ENCODE measurements around the gene KRTAP12-4. TPM values are rescaled to one million over a fixed set of nuclear protein-coding genes. Genes with fewer than 3 reads are reported as not detected.

KRTAP12-4 gene
- total and polyA plus RNA-seq, 9 of the 15 experiments (the other 6 are each of a cell fraction or from before 2014, with no cell fraction given): not detected

DNA sequence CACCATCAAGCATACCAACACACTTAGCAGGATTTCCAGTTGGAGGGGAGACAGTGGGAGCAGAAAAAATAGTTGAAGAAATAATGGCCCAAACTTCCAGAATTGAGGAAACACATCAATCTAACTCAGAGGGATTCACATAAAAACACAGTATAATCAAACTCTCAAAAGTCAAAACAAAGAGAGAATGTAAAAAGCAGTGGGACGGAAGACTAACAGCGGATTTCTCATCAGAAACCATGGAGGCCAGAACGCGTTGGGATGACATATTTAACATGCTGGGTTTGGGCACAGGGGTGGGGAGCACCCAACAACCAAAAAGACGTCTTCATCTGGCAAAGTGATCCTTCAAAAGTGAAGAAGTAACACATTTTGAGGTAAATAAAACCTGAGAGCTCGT lies 34.6 kb downstream of the KRTAP12-4 start:
- no peak for TF ChIP-seq ZNF589 (CRISPR knock-in tag; IDR thresholded peaks at IDR 0.05; ENCODE audit: low read depth)
- no peak for TF ChIP-seq COPS2 (conservative IDR thresholded peaks at IDR 0.05)
- no peak for TF ChIP-seq NR2F6 (CRISPR knock-in tag; IDR thresholded peaks at IDR 0.05)
- peak; percentile 51; the same call in 1 of the 2 replicates for TF ChIP-seq CBX5 (IDR thresholded peaks at IDR 0.05; ENCODE audit: borderline replicate concordance, low read depth)
- peak in 1 of 2 experiments; percentile 26; a peak in 1 of 3 replicates for TF ChIP-seq CBX3 (IDR thresholded peaks at IDR 0.05; ENCODE audit: borderline replicate concordance in 1 of 2, low read length in 2 of 2)
- TF ChIP-seq TRIM28 (IDR thresholded peaks at IDR 0.05): peak; percentile 82; the same call in 1 of the 2 replicates
- BruUV-seq (replicated peaks): no TSS peak
- no peaks in the 10 kb centered on the region for H3K9me1 ChIP-seq (ENCODE audit: control insufficient read depth, insufficient read depth, low read length)
- no peaks in the 10 kb centered on the region for H3K9me3 ChIP-seq (replicated peaks; ENCODE audit: control insufficient read depth, insufficient read depth, low read depth, low read length)
- ATAC-seq: no peak
- H3K27ac ChIP-seq (ENCODE audit: extremely low read depth, low read depth, low read length): no peak overlapping the region
- CTCF ChIA-PET (ENCODE audit: low intra/inter-chr PET ratio): no interaction called here
- intact Hi-C loops (cut with micrococcal nuclease): no loop called here
- no peak overlapping the region for H2AFZ ChIP-seq (ENCODE audit: low read depth, low read length)
- H4K20me1 ChIP-seq (replicated peaks; ENCODE audit: control insufficient read depth, insufficient read depth, low read length): no peaks in the 10 kb centered on the region
- peaks cover 4 to 23% of the 10 kb centered on the region in 2 experiments; a peak in 3 of 5 replicates for H3K27me3 ChIP-seq (ENCODE audit: control insufficient read depth in 2 of 2, insufficient read depth in 2 of 2, low read length in 2 of 2)
- WGBS (ENCODE audit: insufficient coverage, low coverage, missing lambda C conversion rate): under 1% methylated on average over 6 of the region's 6 CpGs
- no peak overlapping the region for H3K4me2 ChIP-seq (ENCODE audit: insufficient read depth, low read length)
- H3K79me2 ChIP-seq (ENCODE audit: control insufficient read depth, insufficient read depth, low read length): no peaks in the 10 kb centered on the region
- no peak for DNase-seq (ENCODE audit: extremely low read depth in 1 of 4, low spot score in 3 of 4)
- in situ Hi-C loops (cut with MboI): no loop called here
- H3K9ac ChIP-seq (ENCODE audit: insufficient read depth in 1 of 2, low read depth in 2 of 2, low read length in 2 of 2): no peak overlapping the region
- H3K36me3 ChIP-seq (ENCODE audit: control insufficient read depth, insufficient read depth, low read length): no peaks in the 10 kb centered on the region
- peaks cover 0 to 4% of the 10 kb centered on the region in 2 experiments; a peak in 2 of 5 replicates for H3K4me1 ChIP-seq (replicated peaks in 1 of 2; ENCODE audit: control insufficient read depth in 2 of 2, insufficient read depth in 2 of 2, low read length in 2 of 2)
- no peak overlapping the region for H3K4me3 ChIP-seq
- POLR2A ChIA-PET: interaction anchor here (1.5 kb wide), 1 partner anchor 26 kb away, joined by 5 read pairs; no protein-coding TSS in a partner anchor
- no peak for FAIRE-seq

DNA sequence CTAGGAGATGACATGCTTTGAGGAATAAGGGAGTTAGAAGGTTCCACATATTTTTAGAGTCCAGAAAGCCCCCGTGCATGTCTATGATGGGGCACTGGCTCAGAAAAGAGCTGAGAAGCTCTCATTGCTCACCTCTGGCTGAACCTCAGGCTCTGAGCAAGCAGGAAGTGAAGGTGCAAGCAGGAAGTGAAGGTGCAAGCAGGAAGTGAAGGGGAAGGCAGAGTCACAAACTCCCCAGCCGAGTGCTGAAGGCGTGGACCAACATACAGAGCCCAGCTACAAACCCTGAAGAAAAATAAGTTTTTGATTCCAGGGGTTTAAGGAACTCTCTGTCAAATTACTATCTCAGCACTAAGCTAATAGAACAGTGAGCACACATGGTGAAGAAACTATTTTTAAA lies 35.5 kb downstream of the KRTAP12-4 start:
- Histone ChIP-seq H3K36me3 (ENCODE audit: control insufficient read depth, insufficient read depth, low read length) (no peaks in the 10 kb centered on the region), H4K20me1 (replicated peaks; ENCODE audit: control insufficient read depth, insufficient read depth, low read length) (no peaks in the 10 kb centered on the region), H2AFZ (ENCODE audit: low read depth, low read length) (no peak overlapping the region), H3K4me1 (replicated peaks in 1 of 2; ENCODE audit: control insufficient read depth in 2 of 2, insufficient read depth in 2 of 2, low read length in 2 of 2) (peaks cover 0 to 8% of the 10 kb centered on the region in 2 experiments; a peak in 2 of 5 replicates), H3K4me2 (ENCODE audit: insufficient read depth, low read length) (no peak overlapping the region), H3K27me3 (ENCODE audit: control insufficient read depth in 2 of 2, insufficient read depth in 2 of 2, low read length in 2 of 2) (peaks cover 14 to 33% of the 10 kb centered on the region in 2 experiments; a peak in 4 of 5 replicates), H3K9me1 (ENCODE audit: control insufficient read depth, insufficient read depth, low read length) (peaks cover 3% of the 10 kb centered on the region), H3K4me3 (no peak overlapping the region), H3K9me3 (replicated peaks; ENCODE audit: control insufficient read depth, insufficient read depth, low read depth, low read length) (no peaks in the 10 kb centered on the region), H3K27ac (ENCODE audit: extremely low read depth, low read depth, low read length) (no peak overlapping the region), H3K9ac (ENCODE audit: insufficient read depth in 1 of 2, low read depth in 2 of 2, low read length in 2 of 2) (no peak overlapping the region), H3K79me2 (ENCODE audit: control insufficient read depth, insufficient read depth, low read length) (no peaks in the 10 kb centered on the region)
- 0% methylated on average over 3 of the region's 3 CpGs for WGBS (ENCODE audit: insufficient coverage, low coverage, missing lambda C conversion rate)
- DNase-seq (ENCODE audit: extremely low read depth in 1 of 4, low spot score in 3 of 4) (no peak), FAIRE-seq (no peak), ATAC-seq (no peak)
- in situ Hi-C loops (cut with MboI): no loop called here
- no TSS peak for BruUV-seq (replicated peaks)
- TF ChIP-seq ELF1 (tag; IDR thresholded peaks at IDR 0.05): 0 out of 2 replicates have a peak, but pooled peaks have one; percentile 27
- TF ChIP-seq, protein P1, sequence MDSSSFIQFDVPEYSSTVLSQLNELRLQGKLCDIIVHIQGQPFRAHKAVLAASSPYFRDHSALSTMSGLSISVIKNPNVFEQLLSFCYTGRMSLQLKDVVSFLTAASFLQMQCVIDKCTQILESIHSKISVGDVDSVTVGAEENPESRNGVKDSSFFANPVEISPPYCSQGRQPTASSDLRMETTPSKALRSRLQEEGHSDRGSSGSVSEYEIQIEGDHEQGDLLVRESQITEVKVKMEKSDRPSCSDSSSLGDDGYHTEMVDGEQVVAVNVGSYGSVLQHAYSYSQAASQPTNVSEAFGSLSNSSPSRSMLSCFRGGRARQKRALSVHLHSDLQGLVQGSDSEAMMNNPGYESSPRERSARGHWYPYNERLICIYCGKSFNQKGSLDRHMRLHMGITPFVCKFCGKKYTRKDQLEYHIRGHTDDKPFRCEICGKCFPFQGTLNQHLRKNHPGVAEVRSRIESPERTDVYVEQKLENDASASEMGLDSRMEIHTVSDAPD (CRISPR knock-in tag; IDR thresholded peaks at IDR 0.05): no peak
- ChIA-PET CTCF (ENCODE audit: low intra/inter-chr PET ratio) (no interaction called here), POLR2A (interaction anchor here (1.5 kb wide), 1 partner anchor 25 kb away, joined by 5 read pairs; no protein-coding TSS in a partner anchor)
- intact Hi-C loops (cut with micrococcal nuclease): no loop called here
